ENCODE measurements around the gene ZNF300. TPM values are rescaled to one million over a fixed set of nuclear protein-coding genes. Genes with fewer than 3 reads are reported as not detected.
A peak's percentile ranks its signal among the peaks of the same experiment; 100 is the strongest.

ZNF300 gene
- total RNA-seq, 1 donor from 2014 or later, result 2.9 TPM

GRCh38 chr5:150931368-150931965, 26.7 kb upstream of the ZNF300 start:
- H3K4me1 ChIP-seq, result no peaks in the 10 kb centered on the region

GRCh38 chr5:150918613-150919012, 13.8 kb upstream of the ZNF300 start:
- no peak overlapping the region for H3K27ac ChIP-seq
- no peaks in the 10 kb centered on the region for H3K27me3 ChIP-seq
- intact Hi-C loops (cut with DNase I), result no loop called here
- H3K4me1 ChIP-seq, result no peaks in the 10 kb centered on the region
- DNase-seq (ENCODE audit: low spot score in 2 of 2), result no peak
- no peaks in the 10 kb centered on the region for H3K36me3 ChIP-seq
- H3K4me3 ChIP-seq, result no peak overlapping the region
- H3K9me3 ChIP-seq, result peaks cover 25 to 72% of the 10 kb centered on the region in 2 donors
- TF ChIP-seq CTCF (IDR thresholded peaks at IDR 0.05), result no peak

More at GRCh38 chr5:150931368-150931965, 26.7 kb upstream of the ZNF300 start:
- no peak for DNase-seq (ENCODE audit: low spot score in 2 of 2)
- TF ChIP-seq CTCF (IDR thresholded peaks at IDR 0.05), result no peak
- Histone ChIP-seq H3K9me3 (peaks cover 89 to 99% of the 10 kb centered on the region in 2 donors), H3K27me3 (no peaks in the 10 kb centered on the region), H3K27ac (no peak overlapping the region), H3K36me3 (peaks cover 34 to 51% of the 10 kb centered on the region in 2 donors), H3K4me3 (no peak overlapping the region)
- intact Hi-C loops (cut with DNase I), result no loop called here

- Histone ChIP-seq H3K4me1 (no peaks in the 10 kb centered on the region), H3K27ac (no peak overlapping the region), H3K27me3 (no peaks in the 10 kb centered on the region), H3K4me3 (no peak overlapping the region), H3K36me3 (no peaks in the 10 kb centered on the region), H3K9me3 (peaks cover 26 to 74% of the 10 kb centered on the region in 2 donors)
- intact Hi-C loops (cut with DNase I), result no loop called here
- DNase-seq (ENCODE audit: low spot score in 2 of 2), result no peak
- no peak for TF ChIP-seq CTCF (IDR thresholded peaks at IDR 0.05)
Measured at GRCh38 chr5:150912312-150912814, 7.6 kb upstream of the ZNF300 start.

- intact Hi-C loops (cut with DNase I), result loop anchor here (2.0 kb wide), 1 partner anchor 42 kb away; no protein-coding TSS in a partner anchor
- Histone ChIP-seq H3K4me1 (no peaks in the 10 kb centered on the region), H3K9me3 (peaks cover 29 to 72% of the 10 kb centered on the region in 2 donors), H3K27ac (no peak overlapping the region), H3K36me3 (peaks cover 0 to 19% of the 10 kb centered on the region in 2 donors), H3K27me3 (no peaks in the 10 kb centered on the region), H3K4me3 (peak overlapping the region; percentile 62 to 63)
- no peak for DNase-seq (ENCODE audit: low spot score in 2 of 2)
- TF ChIP-seq CTCF (IDR thresholded peaks at IDR 0.05), result no peak
Measured at GRCh38 chr5:150905312-150905683, 518 bp upstream of the ZNF300 start.

- H3K27ac ChIP-seq, result no peak overlapping the region
- H3K4me1 ChIP-seq, result no peaks in the 10 kb centered on the region
- TF ChIP-seq CTCF (IDR thresholded peaks at IDR 0.05), result no peak
- H3K36me3 ChIP-seq, result peaks cover 26 to 48% of the 10 kb centered on the region in 2 donors
- intact Hi-C loops (cut with DNase I), result no loop called here
- H3K4me3 ChIP-seq, result no peak overlapping the region
- H3K27me3 ChIP-seq, result no peaks in the 10 kb centered on the region
- no peak for DNase-seq (ENCODE audit: low spot score in 2 of 2)
- peaks cover 53 to 82% of the 10 kb centered on the region in 2 donors for H3K9me3 ChIP-seq
Measured at GRCh38 chr5:150901446-150901845, 3.3 kb downstream of the ZNF300 start.

All from ascending aorta (tissue), 2 donors.